ENCODE results near the gene SENP6. TPM values are rescaled to one million over a fixed set of nuclear protein-coding genes. Genes with fewer than 3 reads are reported as not detected.

SENP6 gene
- total and polyA plus RNA-seq, 4 donors, result 12.2 to 42.3 (median 26.8) TPM

GRCh38 chr6:75757295-75757694, 155.6 kb downstream of the SENP6 start (continued):
- no peak for TF ChIP-seq CTCF (IDR thresholded peaks at IDR 0.05; ENCODE audit: low read depth, low read length, missing input control)
- TF ChIP-seq RXRA (IDR thresholded peaks at IDR 0.05), result no peak
- no peak for TF ChIP-seq FOXA2 (IDR thresholded peaks at IDR 0.05)
- TF ChIP-seq MAX (IDR thresholded peaks at IDR 0.05), result no peak
- TF ChIP-seq YY1 (IDR thresholded peaks at IDR 0.05), result no peak
- TF ChIP-seq RAD21 (IDR thresholded peaks at IDR 0.05), result no peak
- no peak for TF ChIP-seq NR2F2 (IDR thresholded peaks at IDR 0.05)
- no peak for TF ChIP-seq HNF4G (IDR thresholded peaks at IDR 0.05)

DNA sequence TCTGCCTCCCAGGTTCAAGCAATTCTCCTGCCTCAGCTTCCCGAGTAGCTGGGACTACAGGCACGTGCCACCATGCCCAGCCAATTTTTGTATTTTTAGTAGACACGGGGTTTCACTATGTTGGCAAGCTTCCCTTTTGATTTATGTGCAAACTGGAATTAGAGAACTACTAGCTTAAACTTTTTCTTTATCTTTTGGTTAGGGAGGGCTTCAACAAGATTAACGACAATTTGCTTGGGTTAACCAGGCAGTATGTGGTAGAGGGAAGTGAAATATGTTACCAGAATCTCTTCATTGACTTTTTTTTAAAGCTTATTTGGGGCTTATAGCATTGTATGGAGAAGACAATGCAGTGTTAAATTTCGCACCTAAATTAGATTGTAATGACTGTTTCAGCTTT, 156.4 kb downstream of the SENP6 start:
- Histone ChIP-seq H3K4me1 (ENCODE audit: control insufficient read depth in 4 of 4, insufficient read depth in 4 of 4, low read length in 3 of 4) (peaks cover 0 to 3% (median 0%) of the 10 kb centered on the region in 4 donors), H3K9ac (ENCODE audit: low read depth in 1 of 2, low read length in 2 of 2) (no peak overlapping the region), H3K4me3 (ENCODE audit: low read depth in 1 of 3, low read length in 3 of 3) (no peak overlapping the region), H3K27me3 (ENCODE audit: control insufficient read depth in 4 of 4, insufficient read depth in 4 of 4, low read length in 3 of 4) (no peaks in the 10 kb centered on the region), H3K27ac (ENCODE audit: low read depth in 1 of 2, low read length in 2 of 2) (no peak overlapping the region), H3K9me3 (ENCODE audit: control insufficient read depth in 4 of 4, low read length in 3 of 4) (no peaks in the 10 kb centered on the region), H3K36me3 (ENCODE audit: control insufficient read depth in 4 of 4, insufficient read depth in 3 of 4, low read depth in 1 of 4, low read length in 3 of 4) (no peaks in the 10 kb centered on the region)
- no peak for DNase-seq (ENCODE audit: low spot score)
- TF ChIP-seq HNF4G (IDR thresholded peaks at IDR 0.05) (no peak), TAF1 (conservative IDR thresholded peaks at IDR 0.05) (no peak), RXRA (IDR thresholded peaks at IDR 0.05) (no peak), EGR1 (IDR thresholded peaks at IDR 0.05; ENCODE audit: low read depth in 2 of 2) (no peak), YY1 (IDR thresholded peaks at IDR 0.05) (no peak), SP1 (IDR thresholded peaks at IDR 0.05) (no peak), ZBTB33 (IDR thresholded peaks at IDR 0.05) (no peak), MAX (IDR thresholded peaks at IDR 0.05) (no peak), ATF3 (IDR thresholded peaks at IDR 0.05) (no peak), CTCF (IDR thresholded peaks at IDR 0.05; ENCODE audit: low read depth, low read length, missing input control) (no peak), GABPA (IDR thresholded peaks at IDR 0.05 in 1 of 2, conservative IDR thresholded peaks at IDR 0.05 in 1 of 2) (no peak), RAD21 (IDR thresholded peaks at IDR 0.05) (no peak), REST (IDR thresholded peaks at IDR 0.05) (no peak)
- 83% methylated on average over 5 of the region's 5 CpGs for WGBS

Data from liver (tissue), 9 donors.